ENCODE measurements around the gene NDUFS2.

DNA sequence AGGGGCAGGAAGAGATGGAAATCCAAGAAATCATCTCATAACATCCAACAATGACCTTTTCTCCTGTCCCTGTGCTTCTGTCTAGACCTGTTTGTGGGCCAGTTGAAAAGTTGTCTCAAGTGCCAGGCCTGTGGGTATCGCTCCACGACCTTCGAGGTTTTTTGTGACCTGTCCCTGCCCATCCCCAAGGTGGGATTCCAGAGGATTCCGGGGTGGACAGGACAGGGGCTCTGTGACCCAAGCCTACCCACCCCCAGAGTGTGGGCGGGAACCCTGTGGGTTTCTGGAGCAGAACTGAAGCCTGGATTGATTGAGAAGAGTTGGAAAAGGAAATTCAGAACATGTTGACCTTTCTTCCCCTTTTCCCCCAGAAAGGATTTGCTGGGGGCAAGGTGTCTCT is 38.4 kb upstream of the NDUFS2 start:
- TF ChIP-seq, protein P1, sequence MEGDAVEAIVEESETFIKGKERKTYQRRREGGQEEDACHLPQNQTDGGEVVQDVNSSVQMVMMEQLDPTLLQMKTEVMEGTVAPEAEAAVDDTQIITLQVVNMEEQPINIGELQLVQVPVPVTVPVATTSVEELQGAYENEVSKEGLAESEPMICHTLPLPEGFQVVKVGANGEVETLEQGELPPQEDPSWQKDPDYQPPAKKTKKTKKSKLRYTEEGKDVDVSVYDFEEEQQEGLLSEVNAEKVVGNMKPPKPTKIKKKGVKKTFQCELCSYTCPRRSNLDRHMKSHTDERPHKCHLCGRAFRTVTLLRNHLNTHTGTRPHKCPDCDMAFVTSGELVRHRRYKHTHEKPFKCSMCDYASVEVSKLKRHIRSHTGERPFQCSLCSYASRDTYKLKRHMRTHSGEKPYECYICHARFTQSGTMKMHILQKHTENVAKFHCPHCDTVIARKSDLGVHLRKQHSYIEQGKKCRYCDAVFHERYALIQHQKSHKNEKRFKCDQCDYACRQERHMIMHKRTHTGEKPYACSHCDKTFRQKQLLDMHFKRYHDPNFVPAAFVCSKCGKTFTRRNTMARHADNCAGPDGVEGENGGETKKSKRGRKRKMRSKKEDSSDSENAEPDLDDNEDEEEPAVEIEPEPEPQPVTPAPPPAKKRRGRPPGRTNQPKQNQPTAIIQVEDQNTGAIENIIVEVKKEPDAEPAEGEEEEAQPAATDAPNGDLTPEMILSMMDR (IDR thresholded peaks at IDR 0.05), result no peak
- no peak for TF ChIP-seq ZFX (IDR thresholded peaks at IDR 0.05; ENCODE audit: borderline replicate concordance)
